ENCODE measurements around the gene OR6K3.

GRCh38 chr1:158674302-158674701 is 46.2 kb downstream of the OR6K3 start:
- no peak for TF ChIP-seq POLR2AphosphoS5 (IDR thresholded peaks at IDR 0.05; ENCODE audit: borderline replicate concordance, low read depth, low read length)
- TF ChIP-seq EZH2 (IDR thresholded peaks at IDR 0.05) = no peak
- TF ChIP-seq FOXP2 (optimal IDR thresholded peaks at IDR 0.05; ENCODE audit: control extremely low read depth, extremely low read length, insufficient read depth) = no peak

Measured in SK-N-MC (cell line).